Activated B cell treated with CpG ODN at 0.5 μM for 24 hours (primary cell): Measurements from ENCODE around the gene ADAMTS12. TPM values are rescaled to one million over a fixed set of nuclear protein-coding genes. Genes with fewer than 3 reads are reported as not detected.

ENCODE experiments used
- ATAC-seq: fragments of 200-7000 bp; cut with Tn5 transposase; one replicate; pipeline ENCODE4 v1.10.0; 2021; ENCODE audit warnings: low read depth, mild to moderate bottlenecking, moderate library complexity
- CTCF ChIA-PET: fragments of 350-600 bp; sonication (Branson Sonifier 250); formaldehyde crosslinking; loops from one replicate; lab custom pipeline; 2021; ENCODE audit warnings: antibody characterized with exemption; lab: Charles Lee
- POLR2A ChIA-PET: fragments of 350-600 bp; sonication (Branson Sonifier 250); formaldehyde crosslinking; loops from one replicate; lab custom pipeline; 2021; ENCODE audit warnings: antibody characterized with exemption; lab: Charles Lee
- DNase-seq: peaks from one replicate; pipeline ENCODE4 v3.0.0; 2022
- H3K27ac Mint-ChIP-seq: one replicate; pipeline ENCODE4 v1.8.0; 2020; ENCODE audit warnings: mixed read lengths
- H3K27me3 Mint-ChIP-seq: one replicate; pipeline ENCODE4 v1.8.0; 2021; ENCODE audit warnings: mixed read lengths
- H3K36me3 Mint-ChIP-seq: one replicate; pipeline ENCODE4 v1.8.0; 2021; ENCODE audit warnings: low read depth, mixed read lengths
- H3K4me1 Mint-ChIP-seq: one replicate; pipeline ENCODE4 v1.8.0; 2021; ENCODE audit warnings: mixed read lengths
- H3K4me3 Mint-ChIP-seq: one replicate; pipeline ENCODE4 v1.8.0; 2020; ENCODE audit warnings: mild to moderate bottlenecking, mixed read lengths
- H3K9me3 Mint-ChIP-seq: one replicate; pipeline ENCODE4 v1.8.0; 2020; ENCODE audit warnings: mixed read lengths
- CTCF ChIP-seq: fragments of 200-600 bp; IDR thresholded peaks from one replicate; pipeline ENCODE4 v1.8.0; 2022; ENCODE audit warnings: antibody characterized with exemption, mild to moderate bottlenecking
- intact Hi-C: fragments of 100-400 bp; cut with micrococcal nuclease; formaldehyde crosslinking; loops from one replicate; pipeline ENCODE4 v1.15.1; 2024
- total RNA-seq: library from RNA; stranded (reverse); gene quantifications from 2 replicates; pipeline ENCODE4 v1.2.3, GENCODE V29; 2022

ADAMTS12 gene
- total RNA-seq, 1 donor from 2014 or later: not detected

GRCh38 chr5:33650911-33651310 lies 240.9 kb downstream of the ADAMTS12 start:
- no peak overlapping the region for H3K27ac Mint-ChIP-seq
- H3K27me3 Mint-ChIP-seq: no peaks in the 10 kb centered on the region
- intact Hi-C loops: no loop called here
- ChIA-PET POLR2A (no interaction called here), CTCF (no interaction called here)
- TF ChIP-seq CTCF: no peak
- ATAC-seq: no peak
- no peaks in the 10 kb centered on the region for H3K36me3 Mint-ChIP-seq
- no peak overlapping the region for H3K4me3 Mint-ChIP-seq
- H3K4me1 Mint-ChIP-seq: no peaks in the 10 kb centered on the region
- no peaks in the 10 kb centered on the region for H3K9me3 Mint-ChIP-seq
- DNase-seq: no peak

- ATAC-seq: no peak
- H3K27me3 Mint-ChIP-seq: no peaks in the 10 kb centered on the region
- intact Hi-C loops: no loop called here
- DNase-seq: no peak
- POLR2A ChIA-PET: no interaction called here
- H3K27ac Mint-ChIP-seq: no peak overlapping the region
- no peaks in the 10 kb centered on the region for H3K36me3 Mint-ChIP-seq
- peaks cover 3% of the 10 kb centered on the region for H3K9me3 Mint-ChIP-seq
- CTCF ChIA-PET: no interaction called here
- no peaks in the 10 kb centered on the region for H3K4me1 Mint-ChIP-seq
- H3K4me3 Mint-ChIP-seq: no peak overlapping the region
- TF ChIP-seq CTCF: no peak
Measured at GRCh38 chr5:33649549-33650482, 242.0 kb downstream of the ADAMTS12 start.

GRCh38 chr5:33641744-33642505 lies 249.9 kb downstream of the ADAMTS12 start:
- POLR2A ChIA-PET: no interaction called here
- intact Hi-C loops: no loop called here
- ATAC-seq (no peak), DNase-seq (no peak)
- H3K36me3 Mint-ChIP-seq: no peaks in the 10 kb centered on the region
- TF ChIP-seq CTCF: no peak
- CTCF ChIA-PET: no interaction called here
- H3K27me3 Mint-ChIP-seq: no peaks in the 10 kb centered on the region
- H3K4me3 Mint-ChIP-seq: no peak overlapping the region
- peaks cover 8% of the 10 kb centered on the region for H3K9me3 Mint-ChIP-seq
- no peak overlapping the region for H3K27ac Mint-ChIP-seq
- no peaks in the 10 kb centered on the region for H3K4me1 Mint-ChIP-seq

- Mint-ChIP-seq H3K27me3 (no peaks in the 10 kb centered on the region), H3K27ac (no peak overlapping the region), H3K36me3 (no peaks in the 10 kb centered on the region), H3K4me3 (no peak overlapping the region), H3K4me1 (no peaks in the 10 kb centered on the region), H3K9me3 (peaks cover 5% of the 10 kb centered on the region)
- CTCF ChIA-PET: no interaction called here
- no peak for TF ChIP-seq CTCF
- DNase-seq (no peak), ATAC-seq (no peak)
- POLR2A ChIA-PET: no interaction called here
- intact Hi-C loops: no loop called here
Measured at GRCh38 chr5:33639474-33639873, 252.3 kb downstream of the ADAMTS12 start.

GRCh38 chr5:33637011-33637410 lies 254.8 kb downstream of the ADAMTS12 start:
- Mint-ChIP-seq H3K36me3 (no peaks in the 10 kb centered on the region), H3K4me1 (peaks cover under 1% of the 10 kb centered on the region), H3K27me3 (no peaks in the 10 kb centered on the region), H3K4me3 (no peak overlapping the region), H3K27ac (no peak overlapping the region), H3K9me3 (no peaks in the 10 kb centered on the region)
- DNase-seq: no peak
- no peak for ATAC-seq
- intact Hi-C loops: no loop called here
- POLR2A ChIA-PET: no interaction called here
- CTCF ChIA-PET: no interaction called here
- TF ChIP-seq CTCF: no peak
